ENCODE results near the gene ADSS1. TPM values are rescaled to one million over a fixed set of nuclear protein-coding genes. Genes with fewer than 3 reads are reported as not detected.

The ADSS1 gene
- total RNA-seq, 3 donors from 2014 or later = 2.0 to 6.0 (median 4.2) TPM

DNA sequence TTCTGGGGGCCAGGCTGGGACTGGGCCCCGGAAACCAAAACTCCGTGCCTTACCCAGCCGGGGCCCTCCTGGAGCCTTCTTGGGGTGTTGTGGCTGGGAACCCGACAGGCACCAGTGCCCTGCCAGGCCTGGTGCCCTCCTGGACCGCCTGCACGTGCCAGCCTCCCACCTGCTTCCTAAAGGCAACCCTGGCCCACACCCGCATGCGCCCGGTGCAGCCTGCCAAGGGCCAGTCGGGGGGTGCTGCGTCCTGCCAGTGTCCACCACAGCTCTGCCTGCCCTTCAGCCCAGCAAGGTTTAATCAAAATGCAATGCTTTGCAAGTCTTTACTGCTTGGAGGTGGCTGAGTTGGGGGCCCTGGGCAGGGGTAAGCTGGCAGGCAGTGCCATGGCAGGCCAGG is 5.2 kb upstream of the ADSS1 start:
- Histone ChIP-seq H3K4me3 (no peak overlapping the region), H3K4me1 (ENCODE audit: low read depth) (peaks cover 15% of the 10 kb centered on the region), H3K36me3 (ENCODE audit: low read depth) (peaks cover 7% of the 10 kb centered on the region), H3K9me3 (no peaks in the 10 kb centered on the region)
- no peak for DNase-seq
- TF ChIP-seq, protein P1, sequence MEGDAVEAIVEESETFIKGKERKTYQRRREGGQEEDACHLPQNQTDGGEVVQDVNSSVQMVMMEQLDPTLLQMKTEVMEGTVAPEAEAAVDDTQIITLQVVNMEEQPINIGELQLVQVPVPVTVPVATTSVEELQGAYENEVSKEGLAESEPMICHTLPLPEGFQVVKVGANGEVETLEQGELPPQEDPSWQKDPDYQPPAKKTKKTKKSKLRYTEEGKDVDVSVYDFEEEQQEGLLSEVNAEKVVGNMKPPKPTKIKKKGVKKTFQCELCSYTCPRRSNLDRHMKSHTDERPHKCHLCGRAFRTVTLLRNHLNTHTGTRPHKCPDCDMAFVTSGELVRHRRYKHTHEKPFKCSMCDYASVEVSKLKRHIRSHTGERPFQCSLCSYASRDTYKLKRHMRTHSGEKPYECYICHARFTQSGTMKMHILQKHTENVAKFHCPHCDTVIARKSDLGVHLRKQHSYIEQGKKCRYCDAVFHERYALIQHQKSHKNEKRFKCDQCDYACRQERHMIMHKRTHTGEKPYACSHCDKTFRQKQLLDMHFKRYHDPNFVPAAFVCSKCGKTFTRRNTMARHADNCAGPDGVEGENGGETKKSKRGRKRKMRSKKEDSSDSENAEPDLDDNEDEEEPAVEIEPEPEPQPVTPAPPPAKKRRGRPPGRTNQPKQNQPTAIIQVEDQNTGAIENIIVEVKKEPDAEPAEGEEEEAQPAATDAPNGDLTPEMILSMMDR (IDR thresholded peaks at IDR 0.05) = no peak
- intact Hi-C loops (cut with DNase I, micrococcal nuclease) = no loop called here
- ATAC-seq = no peak

DNA sequence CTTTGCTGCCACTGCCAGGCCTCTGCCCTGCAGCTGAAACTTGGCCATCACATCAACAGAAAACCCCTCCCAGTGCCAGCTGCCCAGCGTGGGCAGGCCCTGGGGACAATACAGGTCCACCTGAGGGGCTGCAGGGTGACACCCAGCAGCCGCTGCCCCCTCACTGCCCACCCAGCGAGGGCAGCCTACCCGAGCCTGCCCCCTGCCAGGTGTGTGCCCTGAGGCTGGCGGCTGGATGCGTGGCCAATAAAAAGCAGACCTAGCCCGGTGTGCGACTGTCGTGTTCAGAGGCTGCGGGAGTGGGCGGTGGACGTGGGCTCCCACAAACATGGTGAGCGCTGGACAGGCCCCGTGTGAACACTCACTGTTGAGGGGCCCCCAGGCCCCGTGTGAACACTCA is 4.7 kb upstream of the ADSS1 start:
- peaks cover 15% of the 10 kb centered on the region for H3K4me1 ChIP-seq (ENCODE audit: low read depth)
- intact Hi-C loops (cut with DNase I, micrococcal nuclease) = no loop called here
- H3K9me3 ChIP-seq = no peaks in the 10 kb centered on the region
- DNase-seq (no peak), ATAC-seq (no peak)
- peaks cover 6% of the 10 kb centered on the region for H3K36me3 ChIP-seq (ENCODE audit: low read depth)
- TF ChIP-seq, protein P1 (IDR thresholded peaks at IDR 0.05) = no peak
- H3K4me3 ChIP-seq = no peak overlapping the region

DNA sequence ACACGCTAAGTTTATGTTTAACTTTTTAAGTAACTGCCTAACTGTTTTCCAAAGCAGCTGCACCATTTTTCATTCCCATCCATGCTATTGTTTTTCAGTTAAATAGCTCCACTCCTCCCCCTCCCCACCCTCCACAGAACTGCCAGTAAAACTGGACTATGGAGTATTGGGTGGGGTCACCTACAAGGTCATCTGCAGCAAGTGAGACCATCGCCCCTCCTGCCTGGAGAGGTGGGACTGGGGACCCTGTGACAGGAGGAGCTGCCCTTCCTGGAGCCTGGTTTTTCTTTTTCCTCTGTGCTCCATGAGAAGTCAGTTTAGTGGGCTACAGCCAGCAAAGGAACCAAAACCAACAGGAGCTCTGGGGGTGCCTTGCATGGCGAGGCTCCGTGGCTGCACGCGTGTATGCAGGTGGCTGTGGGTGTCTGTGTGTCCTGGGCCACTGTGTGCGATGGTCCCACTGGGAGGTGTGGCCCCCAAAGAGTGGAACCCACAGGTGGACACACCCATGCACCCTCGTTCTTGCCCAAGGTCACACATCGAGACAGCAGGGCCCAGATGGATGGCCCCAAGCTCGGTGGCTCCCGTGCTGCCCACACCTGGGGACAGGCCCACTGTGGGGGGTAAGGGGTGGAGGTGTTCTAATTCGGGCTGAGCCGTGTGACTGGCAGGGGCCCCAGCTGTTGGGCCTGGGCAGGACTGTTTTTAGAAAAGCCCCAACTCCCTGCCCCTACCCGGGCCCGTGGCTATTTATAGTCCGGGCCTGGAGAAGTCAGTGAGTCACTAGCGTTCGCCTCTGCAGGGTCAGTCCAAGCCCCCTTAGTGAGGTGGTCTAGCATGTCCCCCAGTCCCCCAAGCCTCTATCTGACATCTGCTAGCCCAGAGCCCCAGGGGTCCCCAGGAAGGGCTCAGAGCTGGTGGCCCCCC is 2.3 kb upstream of the ADSS1 start:
- Histone ChIP-seq H3K4me3 (no peak overlapping the region), H3K4me1 (ENCODE audit: low read depth) (peaks cover 20% of the 10 kb centered on the region), H3K36me3 (ENCODE audit: low read depth) (no peaks in the 10 kb centered on the region), H3K9me3 (no peaks in the 10 kb centered on the region)
- DNase-seq (no peak), ATAC-seq (no peak)
- TF ChIP-seq, protein P1 (IDR thresholded peaks at IDR 0.05) = no peak
- intact Hi-C loops (cut with DNase I, micrococcal nuclease) = no loop called here

DNA sequence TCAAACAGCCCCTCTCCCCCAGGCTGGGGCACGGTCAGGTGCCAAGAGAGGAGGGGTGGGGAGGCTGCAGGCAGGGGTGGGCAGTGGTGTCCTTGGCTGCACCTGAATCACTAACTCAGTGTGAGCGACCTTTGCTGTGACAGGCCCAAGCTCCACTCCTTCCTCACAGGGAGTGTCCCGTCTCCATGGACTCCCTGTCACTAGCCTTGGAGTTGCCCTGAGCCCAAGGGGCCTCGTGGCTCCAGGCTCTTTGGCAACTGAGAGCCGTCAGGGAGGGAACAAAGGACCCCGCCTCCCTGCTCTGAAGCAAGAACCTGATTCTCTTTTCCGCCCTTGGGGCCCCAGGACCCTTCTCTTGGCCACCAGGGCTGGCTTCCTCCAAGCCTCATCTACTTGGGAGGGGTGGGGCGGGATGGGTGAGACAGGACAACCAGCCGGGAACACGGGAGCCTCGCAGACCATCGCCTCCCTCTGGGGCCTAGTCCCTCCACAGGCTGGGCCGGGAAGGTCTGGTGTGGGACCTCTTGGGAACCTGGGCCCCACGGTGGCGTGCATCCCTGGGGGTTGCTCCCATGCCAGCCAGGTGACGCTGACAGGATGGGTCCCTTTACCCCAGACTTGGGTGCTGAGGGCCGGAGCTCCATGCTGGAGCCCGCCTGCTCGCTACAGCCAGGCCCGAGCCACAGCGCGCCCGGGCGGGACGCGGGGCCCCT is 935 bp upstream of the ADSS1 start:
- peak; percentile 45 for ATAC-seq
- H3K4me1 ChIP-seq (ENCODE audit: low read depth) = peaks cover 20% of the 10 kb centered on the region

DNA sequence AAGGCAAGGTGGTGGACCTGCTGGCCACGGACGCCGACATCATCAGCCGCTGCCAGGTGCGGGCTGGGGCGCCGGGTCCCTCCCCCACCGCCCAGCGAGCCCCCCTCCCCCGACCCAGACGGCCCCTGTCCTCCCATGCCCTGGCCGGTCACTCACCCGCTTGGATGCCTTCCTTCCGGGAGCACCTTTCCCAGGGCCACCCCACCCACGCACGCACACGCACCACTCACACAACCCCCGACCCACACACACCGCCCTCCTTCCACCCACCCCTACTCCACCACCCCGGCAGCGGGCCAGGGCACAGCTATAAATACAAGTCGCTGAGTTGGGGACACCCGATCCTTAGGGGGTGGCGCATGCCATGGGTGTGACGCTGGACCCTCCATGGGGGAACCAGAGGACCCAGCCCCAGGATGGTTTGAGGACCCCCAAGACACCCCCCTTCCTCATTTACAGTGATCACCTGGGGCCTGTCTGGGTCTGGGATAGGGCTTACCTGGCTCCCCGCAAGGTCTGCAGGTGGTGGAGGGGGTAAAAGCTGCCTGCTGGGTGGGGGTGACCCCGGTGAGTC is 465 bp downstream of the ADSS1 start:
- intact Hi-C loops (cut with DNase I, micrococcal nuclease) = no loop called here
- peak overlapping the region; percentile 24 for H3K4me3 ChIP-seq
- H3K9me3 ChIP-seq = no peaks in the 10 kb centered on the region
- TF ChIP-seq, protein P1 (IDR thresholded peaks at IDR 0.05) = no peak
- no peaks in the 10 kb centered on the region for H3K36me3 ChIP-seq (ENCODE audit: low read depth)
- DNase-seq = peak; percentile 53 to 73 (median 73)
- peaks cover 20% of the 10 kb centered on the region for H3K4me1 ChIP-seq (ENCODE audit: low read depth)
- ATAC-seq = peak; percentile 31

More for the DNA sequence above, 935 bp upstream of the ADSS1 start:
- H3K36me3 ChIP-seq (ENCODE audit: low read depth) = no peaks in the 10 kb centered on the region
- DNase-seq = no peak
- intact Hi-C loops (cut with DNase I, micrococcal nuclease) = no loop called here
- H3K9me3 ChIP-seq = no peaks in the 10 kb centered on the region
- TF ChIP-seq, protein P1 (IDR thresholded peaks at IDR 0.05) = no peak
- H3K4me3 ChIP-seq = no peak overlapping the region

All from mucosa of descending colon (tissue), 3 donors.